ENCODE measurements around the gene INSR. TPM values are rescaled to one million over a fixed set of nuclear protein-coding genes. Genes with fewer than 3 reads are reported as not detected.

The INSR gene
- total RNA-seq, 1 donor from 2014 or later: 23.9 TPM

GRCh38 chr19:7145494-7145893, 148.7 kb downstream of the INSR start:
- H3K27me3 Mint-ChIP-seq (ENCODE audit: unreplicated experiment): no peaks in the 10 kb centered on the region
- H3K36me3 Mint-ChIP-seq (ENCODE audit: unreplicated experiment): peaks cover 10% of the 10 kb centered on the region
- H3K9me3 Mint-ChIP-seq (ENCODE audit: unreplicated experiment): no peaks in the 10 kb centered on the region
- DNase-seq: no peak
- H3K4me1 Mint-ChIP-seq (ENCODE audit: low read depth, unreplicated experiment): no peaks in the 10 kb centered on the region
- no peak overlapping the region for H3K4me3 Mint-ChIP-seq (ENCODE audit: unreplicated experiment)
- no peak for TF ChIP-seq CTCF (IDR thresholded peaks at IDR 0.05; ENCODE audit: partially characterized antibody, unreplicated experiment)
- H3K27ac Mint-ChIP-seq (ENCODE audit: unreplicated experiment): no peak overlapping the region

- Mint-ChIP-seq H3K36me3 (ENCODE audit: unreplicated experiment) (peaks cover 10% of the 10 kb centered on the region), H3K27ac (ENCODE audit: unreplicated experiment) (no peak overlapping the region), H3K4me3 (ENCODE audit: unreplicated experiment) (no peak overlapping the region), H3K4me1 (ENCODE audit: low read depth, unreplicated experiment) (no peaks in the 10 kb centered on the region), H3K27me3 (ENCODE audit: unreplicated experiment) (no peaks in the 10 kb centered on the region), H3K9me3 (ENCODE audit: unreplicated experiment) (no peaks in the 10 kb centered on the region)
- TF ChIP-seq CTCF (IDR thresholded peaks at IDR 0.05; ENCODE audit: partially characterized antibody, unreplicated experiment): no peak
- DNase-seq: no peak
These were observed 151.4 kb downstream of the INSR start for GRCh38 chr19:7142771-7143170.

DNA sequence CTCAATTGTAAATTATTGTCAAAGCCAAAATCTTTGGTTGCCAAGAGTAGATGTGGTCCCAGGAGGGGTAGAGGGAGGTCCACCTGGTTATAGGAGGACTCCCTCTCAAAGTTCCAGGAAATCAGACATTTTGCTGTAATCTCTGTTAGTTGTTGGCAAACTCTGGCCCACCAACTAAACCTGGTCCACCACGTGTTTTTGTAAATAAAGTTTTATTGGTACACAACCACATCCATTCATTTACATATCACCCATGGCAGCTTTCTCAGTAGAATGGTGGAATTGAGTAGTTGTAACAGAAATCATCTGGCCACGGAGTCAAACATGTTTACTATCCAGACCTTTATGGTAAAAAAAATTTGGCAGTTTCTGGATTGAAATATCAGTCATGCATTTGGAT, 154.1 kb downstream of the INSR start:
- H3K36me3 Mint-ChIP-seq (ENCODE audit: unreplicated experiment): peaks cover 4% of the 10 kb centered on the region
- no peaks in the 10 kb centered on the region for H3K4me1 Mint-ChIP-seq (ENCODE audit: low read depth, unreplicated experiment)
- no peaks in the 10 kb centered on the region for H3K9me3 Mint-ChIP-seq (ENCODE audit: unreplicated experiment)
- no peaks in the 10 kb centered on the region for H3K27me3 Mint-ChIP-seq (ENCODE audit: unreplicated experiment)
- H3K4me3 Mint-ChIP-seq (ENCODE audit: unreplicated experiment): no peak overlapping the region
- DNase-seq: no peak
- H3K27ac Mint-ChIP-seq (ENCODE audit: unreplicated experiment): no peak overlapping the region
- TF ChIP-seq CTCF (IDR thresholded peaks at IDR 0.05; ENCODE audit: partially characterized antibody, unreplicated experiment): no peak

DNA sequence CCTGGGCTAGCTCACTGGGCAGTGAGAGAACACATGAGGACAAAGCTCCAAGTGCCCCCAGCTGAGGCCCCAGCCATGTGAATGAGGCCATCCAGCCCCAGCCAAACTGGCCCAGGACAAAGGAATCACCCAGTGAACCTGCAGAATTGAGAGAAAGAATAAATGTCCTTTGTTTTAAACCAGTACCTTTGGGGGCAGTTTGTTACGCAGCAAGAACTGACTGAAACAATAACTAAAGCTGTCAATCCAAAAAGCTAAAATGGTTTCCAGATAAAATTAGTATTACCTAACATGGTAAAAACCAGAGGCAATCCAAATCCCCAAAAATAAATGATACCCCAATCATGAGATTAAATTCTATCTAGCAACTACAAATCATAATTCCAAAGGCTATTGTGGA, 155.1 kb downstream of the INSR start:
- no peaks in the 10 kb centered on the region for H3K9me3 Mint-ChIP-seq (ENCODE audit: unreplicated experiment)
- no peak overlapping the region for H3K27ac Mint-ChIP-seq (ENCODE audit: unreplicated experiment)
- H3K36me3 Mint-ChIP-seq (ENCODE audit: unreplicated experiment): peaks cover 4% of the 10 kb centered on the region

GRCh38 chr19:7138402-7138801, 155.8 kb downstream of the INSR start:
- Mint-ChIP-seq H3K36me3 (ENCODE audit: unreplicated experiment) (peaks cover 4% of the 10 kb centered on the region), H3K4me1 (ENCODE audit: low read depth, unreplicated experiment) (no peaks in the 10 kb centered on the region), H3K27me3 (ENCODE audit: unreplicated experiment) (no peaks in the 10 kb centered on the region), H3K27ac (ENCODE audit: unreplicated experiment) (no peak overlapping the region), H3K4me3 (ENCODE audit: unreplicated experiment) (no peak overlapping the region), H3K9me3 (ENCODE audit: unreplicated experiment) (no peaks in the 10 kb centered on the region)
- no peak for TF ChIP-seq CTCF (IDR thresholded peaks at IDR 0.05; ENCODE audit: partially characterized antibody, unreplicated experiment)
- no peak for DNase-seq

More for the DNA sequence above, 155.1 kb downstream of the INSR start:
- no peak for DNase-seq
- H3K4me1 Mint-ChIP-seq (ENCODE audit: low read depth, unreplicated experiment): no peaks in the 10 kb centered on the region
- no peak overlapping the region for H3K4me3 Mint-ChIP-seq (ENCODE audit: unreplicated experiment)
- no peaks in the 10 kb centered on the region for H3K27me3 Mint-ChIP-seq (ENCODE audit: unreplicated experiment)
- TF ChIP-seq CTCF (IDR thresholded peaks at IDR 0.05; ENCODE audit: partially characterized antibody, unreplicated experiment): no peak
